Ascending aorta (tissue), 2 donors: ENCODE results near the gene C2CD2L. TPM values are rescaled to one million over a fixed set of nuclear protein-coding genes. Genes with fewer than 3 reads are reported as not detected.

Experiments used
- DNase-seq, 2 donors: peaks; one replicate each; pipeline ENCODE4 v3.0.0-alpha.2; 2019; ENCODE audit warnings: low spot score in 2 of 2
- H3K27ac ChIP-seq, 2 donors: fragments of 200-600 bp; sonication (generic); one replicate each; pipeline ENCODE4 v1.5.1; 2016 to 2017; ENCODE audit warnings: mild to moderate bottlenecking in 1 of 2
- H3K27me3 ChIP-seq: fragments of 200-600 bp; sonication (generic); one replicate; pipeline ENCODE4 v1.5.1; 2017
- H3K36me3 ChIP-seq, 2 donors: fragments of 200-600 bp; sonication (generic); one replicate each; pipeline ENCODE4 v1.5.1; 2016
- H3K4me1 ChIP-seq, 2 donors: fragments of 200-600 bp; sonication (generic); one replicate each; pipeline ENCODE4 v1.5.1; 2016 to 2017; ENCODE audit warnings: mild to moderate bottlenecking in 1 of 2
- H3K4me3 ChIP-seq, 2 donors: fragments of 200-600 bp; sonication (generic); one replicate each; pipeline ENCODE4 v1.5.1; 2016 to 2017; ENCODE audit warnings: mild to moderate bottlenecking in 1 of 2
- H3K9me3 ChIP-seq, 2 donors: fragments of 200-600 bp; sonication (generic); one replicate each; pipeline ENCODE4 v1.5.1; 2016
- CTCF ChIP-seq, 3 experiments: fragments of 200-600 bp in 2 of 3; fragments of 450-650 bp in 1 of 3; sonication (generic) in 2 of 3; IDR thresholded peaks; one replicate each; pipeline ENCODE4 v1.5.1; 2016 to 2019; ENCODE audit warnings: antibody characterized with exemption in 3 of 3, mild to moderate bottlenecking in 1 of 3, moderate library complexity in 1 of 3
- intact Hi-C: fragments of 100-400 bp; cut with DNase I; formaldehyde crosslinking; loops from one replicate; pipeline ENCODE4 v1.15.1; 2023
- total RNA-seq: library from RNA; depleted of rRNA; stranded (reverse); fragments of >200 nt; gene quantifications from one replicate; pipeline ENCODE4 v1.1.0, GENCODE V29; 2016

Gene C2CD2L
- total RNA-seq, 1 donor from 2014 or later: 16.7 TPM

DNA sequence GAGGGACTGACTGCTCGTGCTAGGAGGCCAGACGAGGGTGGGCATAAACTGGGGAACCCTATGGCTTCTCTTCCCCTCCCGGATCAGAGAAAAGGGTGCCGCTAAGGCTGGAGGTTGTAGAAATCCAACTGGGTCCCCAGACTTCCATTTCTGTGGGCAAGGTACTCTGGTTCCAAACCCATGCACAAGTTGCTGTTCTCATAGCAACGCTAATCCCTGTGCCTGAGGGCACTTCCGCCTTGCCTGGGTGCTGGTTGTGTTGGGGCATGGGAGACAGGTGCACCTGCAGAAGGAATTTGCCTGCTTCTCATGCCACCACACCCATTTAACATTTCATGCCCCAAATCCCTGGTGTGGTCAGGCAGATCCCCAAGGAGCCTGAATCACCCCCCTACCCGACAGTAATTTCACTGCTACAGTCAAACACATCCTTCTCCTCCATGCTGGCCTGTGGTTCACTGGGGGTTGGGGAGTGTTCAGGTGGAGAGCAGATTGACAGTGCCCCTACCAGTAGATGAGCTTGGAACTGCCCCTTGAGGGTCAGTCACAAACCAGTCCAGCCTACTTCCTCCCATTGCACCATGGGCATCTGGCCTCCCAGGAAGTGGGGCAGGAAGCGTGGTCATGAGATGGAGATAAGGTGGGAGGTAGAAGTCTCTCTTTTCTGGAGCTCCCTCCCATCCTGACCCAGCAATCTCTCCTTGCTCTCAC is 1.2 kb downstream of the C2CD2L start:
- Histone ChIP-seq H3K9me3 (no peaks in the 10 kb centered on the region), H3K36me3 (peaks cover 18 to 26% of the 10 kb centered on the region in 2 donors), H3K4me3 (peak overlapping the region; percentile 74 to 95), H3K27ac (peak overlapping the region; percentile 82 to 84), H3K27me3 (no peaks in the 10 kb centered on the region), H3K4me1 (peaks cover 5 to 20% of the 10 kb centered on the region in 2 donors)
- DNase-seq: no peak
- no peak for TF ChIP-seq CTCF (IDR thresholded peaks at IDR 0.05)
- intact Hi-C loops: loop anchor here (5.0 to 10.0 kb wide), 3 partner anchors 59 to 674 kb away; partner anchors contain the start of genes CBL, KMT2A and NLRX1

DNA sequence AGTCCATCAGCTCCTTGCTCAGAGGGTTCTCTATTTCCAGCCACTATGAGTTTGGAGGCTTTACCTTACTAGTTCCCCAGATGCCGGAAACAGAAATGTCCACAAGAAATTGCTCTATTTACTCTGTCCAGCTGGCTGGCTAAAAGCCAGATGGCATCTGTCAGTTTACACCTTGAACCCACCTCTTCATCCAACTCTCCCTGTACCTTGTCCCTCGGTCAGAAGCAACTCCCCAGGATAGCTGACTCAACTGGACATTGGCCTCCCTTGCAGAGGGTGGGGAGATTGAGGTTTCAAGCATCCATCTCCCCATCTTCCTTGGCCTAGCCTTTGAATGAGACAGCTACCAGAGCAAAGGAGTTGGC is 1.7 kb downstream of the C2CD2L start:
- peaks cover 5 to 17% of the 10 kb centered on the region in 2 donors for H3K4me1 ChIP-seq
- H3K27me3 ChIP-seq: no peaks in the 10 kb centered on the region
- H3K4me3 ChIP-seq: peak overlapping the region in 1 of 2 donors; percentile 95
- H3K36me3 ChIP-seq: peaks cover 23 to 32% of the 10 kb centered on the region in 2 donors
- TF ChIP-seq CTCF (IDR thresholded peaks at IDR 0.05): no peak
- H3K27ac ChIP-seq: peak overlapping the region in 1 of 2 donors; percentile 82
- DNase-seq: no peak
- intact Hi-C loops: loop anchor here (5.0 to 10.0 kb wide), 3 partner anchors 58 to 674 kb away; partner anchors contain the start of genes CBL, KMT2A and NLRX1
- no peaks in the 10 kb centered on the region for H3K9me3 ChIP-seq

GRCh38 chr11:119109843-119110242 is 2.7 kb downstream of the C2CD2L start:
- DNase-seq: no peak
- no peaks in the 10 kb centered on the region for H3K9me3 ChIP-seq
- no peak overlapping the region for H3K4me3 ChIP-seq
- intact Hi-C loops: loop anchor here (5.0 to 10.0 kb wide), 3 partner anchors 57 to 675 kb away; partner anchors contain the start of genes CBL, KMT2A and NLRX1
- peaks cover 5 to 17% of the 10 kb centered on the region in 2 donors for H3K4me1 ChIP-seq
- H3K27me3 ChIP-seq: no peaks in the 10 kb centered on the region
- peaks cover 31 to 42% of the 10 kb centered on the region in 2 donors for H3K36me3 ChIP-seq
- H3K27ac ChIP-seq: no peak overlapping the region
- no peak for TF ChIP-seq CTCF (IDR thresholded peaks at IDR 0.05)

DNA sequence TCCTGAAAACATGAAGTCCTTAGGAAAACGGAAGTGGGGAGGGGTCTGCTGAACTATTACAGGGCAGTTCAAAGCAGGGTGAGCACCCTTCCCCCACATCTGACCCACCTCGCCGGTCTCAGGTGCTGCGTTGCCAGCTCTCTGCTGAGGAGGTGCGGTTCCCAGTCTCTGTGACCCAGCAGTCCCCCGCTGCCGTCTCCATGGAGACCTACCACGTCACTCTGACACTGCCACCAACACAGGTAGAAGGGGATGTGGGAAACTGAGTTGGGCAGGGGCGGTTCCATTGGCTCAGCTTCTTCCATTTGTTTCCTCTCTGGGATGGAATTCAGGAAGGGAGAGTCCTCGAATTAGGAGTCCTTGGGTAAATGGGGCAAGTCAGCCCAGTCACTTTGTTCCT is 3.3 kb downstream of the C2CD2L start:
- peaks cover 31 to 45% of the 10 kb centered on the region in 2 donors for H3K36me3 ChIP-seq
- intact Hi-C loops: no loop called here
- peaks cover 5 to 17% of the 10 kb centered on the region in 2 donors for H3K4me1 ChIP-seq
- H3K27me3 ChIP-seq: no peaks in the 10 kb centered on the region
- no peak overlapping the region for H3K4me3 ChIP-seq
- no peak for TF ChIP-seq CTCF (IDR thresholded peaks at IDR 0.05)
- no peak for DNase-seq
- no peaks in the 10 kb centered on the region for H3K9me3 ChIP-seq
- H3K27ac ChIP-seq: no peak overlapping the region

DNA sequence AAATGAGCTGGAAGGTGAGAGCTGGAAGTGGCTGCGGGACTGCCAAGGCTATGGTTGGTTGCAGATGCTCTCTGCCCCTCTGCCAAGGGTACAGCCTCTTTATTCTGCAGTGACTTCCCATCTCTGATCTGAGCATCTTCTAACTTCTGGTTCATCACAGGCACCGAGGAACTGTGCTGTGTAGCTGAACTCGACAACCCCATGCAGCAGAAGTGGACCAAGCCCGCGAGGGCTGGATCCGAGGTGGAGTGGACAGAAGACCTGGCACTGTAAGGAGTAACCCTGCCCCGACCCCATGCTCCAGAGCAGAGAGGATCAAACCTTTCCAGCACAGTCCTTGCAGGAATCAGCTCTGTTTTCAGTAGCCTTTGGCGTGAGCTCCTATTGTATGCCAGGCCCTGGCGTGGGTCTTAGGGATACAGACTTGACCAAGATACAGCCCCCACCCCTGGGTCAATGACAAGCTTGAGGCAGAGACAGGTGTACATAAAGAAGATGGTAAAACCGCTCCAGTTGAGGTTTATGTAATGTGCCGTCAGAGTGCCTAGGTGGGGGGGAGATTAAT is 4.3 kb downstream of the C2CD2L start:
- Histone ChIP-seq H3K27ac (no peak overlapping the region), H3K4me3 (no peak overlapping the region), H3K36me3 (peaks cover 37 to 50% of the 10 kb centered on the region in 2 donors), H3K9me3 (no peaks in the 10 kb centered on the region), H3K4me1 (peaks cover 4 to 14% of the 10 kb centered on the region in 2 donors), H3K27me3 (no peaks in the 10 kb centered on the region)
- DNase-seq: no peak
- intact Hi-C loops: no loop called here
- TF ChIP-seq CTCF (IDR thresholded peaks at IDR 0.05): no peak
